ENCODE results near the gene NDUFS2.
"Not testable (repeated sequence)": the region's sequence is repeated elsewhere in the genome, so short reads cannot be mapped to it uniquely, and the experiment has no call there.

The NDUFS2 gene

DNA sequence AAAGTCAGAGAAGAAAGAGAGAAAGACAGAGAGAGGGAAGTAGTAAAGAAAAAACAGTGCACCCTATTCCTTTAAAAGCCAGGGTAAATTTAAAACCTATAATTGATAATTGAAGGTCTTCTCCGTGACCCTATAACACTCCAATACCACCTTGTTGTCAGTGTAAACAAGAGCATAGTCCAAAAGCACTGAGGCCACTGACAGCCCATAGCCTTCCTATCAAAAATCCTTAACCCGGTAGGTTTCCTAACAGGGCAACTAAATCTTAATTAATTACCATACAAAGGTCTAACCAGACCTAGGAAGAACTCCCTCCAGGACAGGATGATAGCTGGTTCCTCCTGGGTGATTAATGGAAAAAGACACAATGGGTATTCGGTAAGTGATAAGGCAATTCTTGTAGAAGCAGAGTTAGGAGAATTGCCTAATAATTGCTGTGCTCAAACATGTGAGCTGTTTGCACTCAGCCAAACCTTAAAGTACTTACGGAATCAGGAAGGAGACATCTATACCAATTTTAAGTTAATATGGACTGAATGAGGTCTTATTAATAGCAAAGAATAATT, 53.9 kb downstream of the NDUFS2 start:
- DNase-seq, result not testable (repeated sequence)

DNA sequence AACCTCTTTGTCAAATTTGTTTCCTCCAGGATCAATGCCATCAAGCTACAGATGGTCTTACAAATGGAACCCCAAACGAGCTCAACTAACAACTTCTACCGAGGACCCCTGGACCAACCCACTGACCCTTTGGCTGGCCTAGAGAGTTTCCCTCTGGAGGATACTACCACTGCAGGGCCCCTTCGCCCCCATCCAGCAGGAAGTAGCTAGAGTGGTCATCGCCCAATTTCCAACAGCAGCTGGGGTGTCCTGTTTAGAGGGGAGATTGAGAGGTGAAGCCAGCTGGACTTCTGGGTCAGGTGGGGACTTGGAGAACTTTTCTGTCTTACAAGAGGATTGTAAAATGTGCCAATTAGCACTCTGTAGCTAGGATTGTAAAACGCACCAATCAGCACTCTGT, 54.9 kb downstream of the NDUFS2 start:
- DNase-seq, result not testable (repeated sequence)

DNA sequence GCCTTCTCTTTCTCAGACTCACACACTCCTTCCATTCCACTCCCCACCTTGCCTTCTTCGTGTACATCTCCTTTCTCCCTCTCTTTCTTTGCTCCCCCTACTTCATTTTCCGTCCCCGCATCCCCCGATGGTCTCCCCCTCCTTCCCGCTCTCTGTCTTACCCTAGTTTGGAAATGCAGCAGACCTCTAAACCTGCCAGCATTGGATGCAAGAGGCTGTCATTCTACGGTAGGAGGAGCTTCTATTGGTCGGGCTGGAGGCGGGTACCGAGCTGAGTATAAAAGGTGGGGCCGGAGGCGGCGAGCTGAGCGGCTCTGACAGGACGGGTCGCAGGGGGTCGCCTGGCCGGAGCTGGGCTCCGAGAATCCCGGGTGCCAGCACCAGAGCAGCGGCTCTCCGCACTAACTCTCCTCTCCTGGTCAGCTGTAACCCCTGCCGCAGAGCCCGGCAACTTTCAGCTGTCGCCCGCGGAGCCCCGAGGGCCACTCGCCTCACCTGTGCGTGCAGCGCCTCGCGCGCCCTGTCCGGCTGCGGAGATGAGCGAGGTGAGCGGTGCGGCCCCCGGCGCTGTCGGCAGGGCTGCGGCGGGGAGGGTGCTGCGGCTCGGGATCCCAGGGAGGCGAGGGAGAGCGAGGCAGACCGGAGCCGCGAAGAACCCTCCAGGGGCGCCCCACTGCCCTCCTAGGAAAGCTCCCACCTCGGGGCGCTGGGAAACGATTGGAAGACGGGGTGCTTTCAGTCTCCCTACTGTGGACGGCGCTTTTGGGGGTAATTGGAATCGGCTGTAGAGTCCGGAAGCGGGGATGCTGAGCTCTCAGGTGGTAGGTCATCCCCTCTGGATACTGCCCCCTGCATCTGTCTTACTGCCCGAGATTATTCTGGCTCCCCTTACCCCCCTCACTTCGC, 56.5 kb downstream of the NDUFS2 start, which contains the start of gene PCP4L1:
TSS of gene PCP4L1 (plus strand) at position 307 of the 906 bp plus-strand sequence. CDS start at position 537, 230 bp downstream.
- DNase-seq, result no peak

DNA sequence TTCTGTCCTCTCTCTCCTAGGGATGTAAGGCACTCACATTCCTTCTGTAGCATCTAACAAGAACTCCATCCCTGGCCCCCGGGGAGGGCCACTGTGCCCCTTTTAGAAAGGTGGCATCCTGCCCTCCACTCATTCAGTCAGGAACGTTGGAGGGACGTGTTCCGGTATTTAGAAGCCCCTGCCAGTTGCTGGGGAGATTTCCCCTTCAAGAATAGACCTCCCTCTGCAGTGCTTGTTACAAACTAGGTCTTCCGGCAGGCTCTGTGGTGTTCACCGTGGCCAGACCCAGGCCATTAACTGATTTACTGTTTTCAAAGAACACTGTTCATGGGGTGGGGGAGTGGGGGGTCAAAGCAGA, 57.2 kb downstream of the NDUFS2 start:
- no peak for DNase-seq

DNA sequence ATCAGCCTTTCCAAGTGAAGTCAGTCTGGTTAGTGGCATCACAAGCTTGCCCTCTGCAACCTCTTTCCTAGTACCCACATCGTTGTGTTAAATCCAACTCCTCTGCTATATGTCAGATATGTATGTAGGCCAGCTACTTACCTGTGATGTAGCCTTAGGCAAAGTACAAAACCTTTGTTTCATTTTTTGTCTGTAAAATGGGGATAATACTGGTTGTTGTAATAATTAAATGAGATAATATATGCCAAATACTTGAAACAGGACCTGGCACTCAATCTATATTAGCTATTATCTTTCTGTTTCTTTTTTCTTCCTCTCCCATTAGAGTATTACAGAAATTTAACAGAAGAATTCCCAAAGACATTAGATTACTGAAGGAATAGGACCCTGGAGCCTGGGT, 57.6 kb downstream of the NDUFS2 start:
- DNase-seq, result no peak

DNA sequence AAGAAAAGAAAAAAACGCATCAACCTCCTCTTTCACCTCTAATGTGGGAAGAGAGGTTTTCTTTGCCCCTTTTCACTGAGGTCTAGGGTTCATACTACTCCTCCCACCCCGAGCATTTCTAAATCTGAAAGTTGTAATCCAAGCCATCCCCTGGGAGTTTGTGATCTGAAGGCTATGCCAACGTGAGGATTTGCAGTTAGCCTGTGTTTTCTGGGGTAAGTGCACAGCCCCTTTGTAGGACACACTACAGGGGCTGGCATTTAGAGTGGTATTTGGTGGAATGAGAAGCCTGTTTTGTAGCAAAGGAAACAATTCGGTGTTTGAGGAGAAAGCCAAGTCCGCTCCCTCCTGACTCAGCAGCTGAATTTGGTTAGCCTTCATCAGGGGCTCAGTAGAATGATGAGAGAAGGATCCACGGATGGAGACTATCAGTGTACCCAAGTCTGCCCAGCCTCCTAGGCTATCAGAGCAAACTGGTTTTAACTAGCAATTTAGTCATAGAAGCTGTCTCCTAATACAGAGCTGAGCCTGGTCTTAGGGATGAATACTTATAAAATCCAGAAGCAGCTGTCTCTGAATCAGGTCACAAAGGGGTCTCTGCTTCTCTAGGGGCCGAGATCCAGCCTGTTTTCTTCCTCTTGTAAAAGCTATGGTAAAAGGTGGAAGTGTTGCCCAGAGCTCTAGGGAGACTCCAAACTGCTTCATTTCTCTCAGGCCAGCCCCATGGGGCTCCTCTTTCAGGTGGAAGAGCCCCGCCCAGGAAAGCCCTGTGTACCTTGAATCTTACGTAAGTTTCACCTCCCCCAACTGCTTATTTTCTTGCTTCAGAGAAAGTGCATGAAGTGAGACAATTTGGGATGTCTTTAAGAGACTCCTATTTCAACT, 58.5 kb downstream of the NDUFS2 start:
- DNase-seq, result no peak

DNA sequence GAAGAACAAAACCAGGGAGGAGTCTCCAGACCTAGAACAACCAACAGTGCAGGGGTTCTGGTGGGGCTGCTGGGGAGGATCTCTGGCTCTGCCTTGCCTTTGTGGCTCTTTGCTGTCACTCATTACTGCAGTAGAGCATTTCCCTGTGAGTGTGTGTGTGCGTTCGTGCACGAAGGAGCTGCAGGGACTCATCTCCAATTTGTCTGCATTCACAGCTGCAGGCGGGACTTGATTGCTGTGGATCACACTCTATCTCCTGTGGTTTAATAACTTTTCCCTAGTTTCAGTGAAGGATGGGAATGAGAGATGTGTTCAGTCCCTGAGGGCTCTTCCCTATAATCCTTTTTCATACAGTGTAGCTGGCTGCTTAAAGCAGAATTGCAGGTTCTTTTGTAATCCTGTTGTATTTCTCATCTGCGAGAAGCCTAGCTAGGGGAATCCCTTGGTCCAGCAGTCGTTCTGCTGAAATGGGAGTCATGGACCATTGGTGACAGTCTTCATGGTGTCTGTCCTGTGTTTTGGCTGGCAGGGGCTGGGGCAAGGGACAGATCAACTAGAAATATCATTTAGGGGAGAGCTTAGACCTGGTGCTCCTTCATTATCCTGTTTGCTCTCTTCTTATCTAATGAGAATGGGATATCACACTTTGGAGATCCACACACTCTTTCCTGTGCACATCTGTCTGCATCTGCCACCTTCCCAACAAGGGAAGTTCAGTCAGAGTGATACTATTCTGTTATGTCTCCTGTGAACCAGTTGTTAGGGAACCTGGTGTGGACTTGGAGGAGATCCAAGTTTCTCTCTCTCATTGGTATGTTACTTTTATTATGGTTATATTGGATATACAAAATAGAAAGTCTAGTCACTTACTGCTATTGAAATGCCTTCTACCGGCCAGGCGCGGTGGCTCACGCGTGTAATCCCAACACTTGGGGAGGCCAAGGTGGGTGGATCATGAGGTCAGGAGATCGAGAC, 59.4 kb downstream of the NDUFS2 start:
- no peak for DNase-seq

Data from GOT3 (cell line).